ENCODE data around the gene HERC4.
"Not testable (repeated sequence)": the region's sequence is repeated elsewhere in the genome, so short reads cannot be mapped to it uniquely, and the experiment has no call there.

Gene HERC4

DNA sequence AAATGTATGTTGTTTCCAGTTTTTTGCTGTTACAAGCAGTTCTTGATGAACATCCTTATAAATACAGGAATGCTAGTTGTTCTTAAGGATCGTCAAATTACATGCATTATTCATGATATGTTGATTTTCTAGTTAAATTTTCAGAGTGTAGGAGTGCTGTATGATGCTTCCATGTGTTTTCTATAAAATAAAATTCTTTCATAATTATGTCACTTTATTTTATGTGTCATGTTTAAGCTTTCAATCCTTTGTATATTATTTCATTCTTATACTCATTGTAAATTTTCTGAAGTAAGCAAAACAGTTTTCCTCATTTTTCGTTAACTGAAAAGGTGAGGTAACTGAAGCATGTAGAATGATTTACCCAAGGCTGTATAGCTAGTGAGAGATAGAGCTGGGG, 17.4 kb upstream of the HERC4 start:
- no peak for DNase-seq (ENCODE audit: low read depth in 2 of 2)

DNA sequence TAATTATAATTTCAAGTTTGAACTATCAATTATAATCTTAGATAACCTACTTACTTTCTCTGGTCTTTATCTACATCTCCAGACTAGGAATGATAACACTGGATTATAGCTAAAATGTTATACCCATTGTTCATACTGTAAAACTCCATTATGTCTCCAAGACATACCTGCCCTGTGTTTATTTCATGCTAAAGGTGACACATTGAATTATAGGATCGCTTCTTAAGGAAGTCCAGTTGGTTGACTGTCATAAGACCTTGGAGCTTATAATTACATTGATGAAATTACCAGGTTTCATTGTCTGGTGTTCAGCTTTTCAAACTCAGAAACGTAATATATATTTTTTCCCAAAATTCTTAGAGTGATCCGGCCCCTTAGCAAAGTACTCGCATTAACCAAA, 15.5 kb upstream of the HERC4 start:
- no peak for DNase-seq (ENCODE audit: low read depth in 2 of 2)

DNA sequence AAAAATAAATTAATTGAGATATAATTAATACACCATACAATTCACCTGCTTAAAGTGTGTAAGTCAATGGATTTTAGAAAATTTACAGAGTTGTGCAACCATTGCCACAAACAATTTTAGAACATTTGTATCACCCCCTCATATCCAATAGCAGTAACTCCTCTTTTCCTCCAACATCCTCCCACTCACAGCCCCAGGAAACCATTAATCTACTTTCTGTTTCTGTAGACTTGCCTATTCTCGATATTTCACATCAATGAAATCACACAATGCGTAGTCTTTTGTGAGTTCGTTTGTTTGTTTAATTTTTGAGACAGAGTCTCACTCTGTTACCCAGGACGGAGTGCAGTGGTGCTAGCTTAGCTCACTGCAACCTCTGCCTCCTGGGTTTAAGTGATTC, 13.7 kb upstream of the HERC4 start:
- no peak for DNase-seq (ENCODE audit: low read depth in 2 of 2)

DNA sequence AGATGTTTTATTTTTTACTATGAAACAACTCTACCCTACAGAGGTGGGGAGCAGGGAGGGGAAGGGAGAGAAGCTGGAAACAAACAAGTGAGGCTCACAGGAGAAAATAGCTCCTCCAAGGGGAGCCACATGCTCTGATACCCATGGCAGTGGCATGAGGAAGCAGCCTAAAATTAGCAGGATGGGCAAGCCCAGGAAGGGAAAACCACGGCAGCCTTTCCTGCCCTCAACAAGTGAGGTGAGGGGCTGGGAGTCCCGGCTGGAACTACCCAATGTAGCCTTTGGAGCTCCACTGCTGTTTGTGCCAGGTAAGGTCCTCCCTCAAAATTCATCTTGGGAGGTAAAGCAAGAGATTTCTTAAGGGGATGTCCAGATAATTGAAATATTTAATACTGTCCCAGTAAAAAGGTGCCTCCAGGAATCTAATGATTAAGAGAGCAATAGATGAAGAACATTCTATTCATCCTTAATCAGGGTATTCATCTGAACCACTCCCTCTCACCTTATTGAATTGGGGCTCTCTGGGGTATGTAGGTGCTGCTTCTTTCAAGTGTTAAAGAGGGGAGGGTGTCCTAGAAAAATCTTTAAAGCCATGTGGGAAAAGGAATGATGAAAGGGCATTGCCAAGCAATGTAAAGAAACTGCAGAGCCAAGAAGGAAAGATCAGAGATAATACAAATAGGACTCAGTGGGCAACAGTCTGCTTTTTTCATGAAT, 12.8 kb upstream of the HERC4 start:
- DNase-seq (ENCODE audit: low read depth in 2 of 2) = no peak

DNA sequence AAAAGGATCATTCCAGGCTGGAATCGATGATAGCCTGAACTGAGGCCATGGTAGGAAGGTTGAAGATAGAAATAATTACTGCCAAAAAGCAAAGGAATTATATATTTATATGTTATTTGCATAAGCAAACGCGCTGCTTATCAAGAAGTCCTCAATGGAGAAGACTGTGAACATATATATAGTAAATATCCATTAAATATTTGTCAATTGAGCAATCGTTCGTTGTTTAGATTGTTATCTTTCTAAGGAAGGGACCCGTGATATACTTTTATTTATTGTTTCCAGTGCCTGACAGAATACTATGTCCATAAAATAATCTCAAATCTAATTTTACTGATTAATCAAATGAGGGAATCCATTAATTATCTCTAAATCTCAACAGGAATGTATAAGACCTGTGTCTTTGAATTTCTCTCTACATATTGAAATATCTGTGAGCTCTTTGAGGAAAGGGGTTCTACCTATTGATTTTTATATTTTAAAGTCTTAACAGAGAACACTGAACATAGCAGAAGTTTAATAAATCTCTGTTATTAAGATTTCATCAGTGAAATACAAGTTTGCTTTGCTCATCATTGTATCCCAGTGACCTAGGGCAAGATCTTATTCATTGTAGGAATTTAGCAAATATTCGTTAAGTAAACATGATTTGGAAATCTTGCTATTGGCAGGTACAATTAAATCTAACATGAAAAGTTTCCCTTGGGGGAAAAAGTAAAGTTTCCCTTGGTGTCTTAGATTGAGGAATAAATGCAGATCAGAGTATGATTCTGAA, 12.0 kb upstream of the HERC4 start:
- DNase-seq (ENCODE audit: low read depth in 2 of 2) = no peak

DNA sequence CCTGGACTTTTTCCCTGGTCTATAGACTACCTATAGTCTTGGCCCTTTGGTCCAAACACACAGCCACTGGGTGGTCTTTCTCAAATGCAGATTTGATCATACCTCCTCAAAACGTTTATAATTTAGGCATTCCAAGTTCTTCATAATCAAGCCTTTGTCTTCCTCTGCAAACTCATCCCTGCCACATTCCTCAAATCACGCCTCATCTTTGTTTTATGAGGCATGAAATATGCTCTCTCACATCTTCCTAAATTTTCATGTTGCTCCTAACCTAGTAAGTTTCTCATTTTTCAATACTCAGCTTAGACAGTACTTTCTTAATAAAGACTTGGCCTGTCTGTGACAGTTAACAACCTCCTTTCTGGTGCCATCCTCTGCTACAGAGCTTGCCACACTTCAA, 10.9 kb upstream of the HERC4 start:
- no peak for DNase-seq (ENCODE audit: low read depth in 2 of 2)

DNA sequence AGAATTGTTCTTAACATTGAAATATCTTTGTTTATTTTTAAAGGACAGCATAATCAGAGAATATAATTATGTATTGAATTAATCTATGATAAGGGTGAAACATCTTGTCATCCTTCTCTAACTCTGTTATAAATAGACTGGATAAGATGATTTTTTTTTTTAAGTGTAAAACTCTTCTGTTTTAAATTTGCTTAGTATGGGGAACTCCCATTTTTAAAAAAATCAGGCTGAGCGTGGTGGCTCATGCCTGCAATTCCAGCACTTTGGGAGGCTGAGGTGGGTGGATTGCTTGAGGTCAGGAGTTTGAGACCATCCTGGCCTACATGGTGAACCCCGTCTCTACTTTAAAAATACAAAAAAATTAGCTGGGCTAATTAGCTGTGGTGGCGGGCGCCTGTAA, 9.4 kb upstream of the HERC4 start:
- no peak for DNase-seq (ENCODE audit: low read depth in 2 of 2)

DNA sequence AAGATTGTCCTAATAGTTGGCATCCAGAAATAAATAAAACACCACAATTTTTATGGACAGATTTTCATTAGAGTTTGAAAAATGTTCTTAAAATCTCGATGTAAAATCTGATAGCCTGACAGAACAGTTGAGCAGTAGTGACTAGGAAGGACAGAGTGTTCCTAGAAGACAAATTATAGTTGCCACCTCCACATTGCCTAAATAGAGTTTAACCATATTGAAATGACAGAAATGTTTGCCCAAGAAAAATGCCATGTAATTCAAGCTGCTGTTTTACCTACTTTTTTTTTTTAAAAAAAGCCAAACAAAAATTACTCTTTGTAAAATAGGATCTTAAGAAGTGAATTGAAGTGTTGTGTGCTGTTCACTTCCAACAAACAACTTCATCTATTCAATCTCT, 8.9 kb upstream of the HERC4 start:
- DNase-seq (ENCODE audit: low read depth in 2 of 2) = no peak

DNA sequence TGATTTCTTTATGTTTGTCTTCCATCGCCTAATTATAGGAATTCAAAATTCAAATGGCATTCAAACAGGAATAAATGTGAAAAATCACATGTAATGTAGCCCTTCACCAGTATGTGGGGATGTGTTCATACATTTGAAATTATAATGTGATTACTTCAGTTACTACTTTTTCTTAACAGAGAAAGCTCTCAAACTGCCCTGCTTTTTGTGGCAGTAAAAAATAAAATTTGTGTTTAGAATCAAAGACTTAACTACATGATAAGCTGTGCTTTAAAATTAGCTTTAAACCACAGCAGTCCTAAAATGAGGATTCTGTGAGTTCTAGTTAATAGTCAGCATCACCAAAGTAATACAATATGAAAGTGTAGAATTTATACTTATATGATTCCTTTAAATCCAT, 7.8 kb upstream of the HERC4 start:
- no peak for DNase-seq (ENCODE audit: low read depth in 2 of 2)

DNA sequence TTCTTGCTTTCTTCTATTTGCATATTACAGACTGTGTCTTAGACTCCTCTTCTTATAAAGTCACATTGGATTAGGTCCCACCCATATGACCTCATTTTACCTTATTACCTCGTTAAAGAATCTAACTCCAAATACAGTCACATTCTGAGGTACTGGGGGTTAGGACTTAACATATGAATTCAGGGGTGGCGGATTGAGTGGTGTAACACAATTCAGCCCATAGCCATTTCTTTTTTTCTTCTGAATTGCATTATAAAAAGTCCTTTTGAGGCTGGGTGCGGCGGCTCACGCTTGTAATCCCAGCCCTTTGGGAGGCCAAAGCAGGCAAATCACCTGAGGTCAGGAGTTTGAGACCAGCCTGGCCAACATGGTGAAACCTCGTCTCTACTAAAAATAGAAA, 6.8 kb upstream of the HERC4 start:
- no peak for DNase-seq (ENCODE audit: low read depth in 2 of 2)

DNA sequence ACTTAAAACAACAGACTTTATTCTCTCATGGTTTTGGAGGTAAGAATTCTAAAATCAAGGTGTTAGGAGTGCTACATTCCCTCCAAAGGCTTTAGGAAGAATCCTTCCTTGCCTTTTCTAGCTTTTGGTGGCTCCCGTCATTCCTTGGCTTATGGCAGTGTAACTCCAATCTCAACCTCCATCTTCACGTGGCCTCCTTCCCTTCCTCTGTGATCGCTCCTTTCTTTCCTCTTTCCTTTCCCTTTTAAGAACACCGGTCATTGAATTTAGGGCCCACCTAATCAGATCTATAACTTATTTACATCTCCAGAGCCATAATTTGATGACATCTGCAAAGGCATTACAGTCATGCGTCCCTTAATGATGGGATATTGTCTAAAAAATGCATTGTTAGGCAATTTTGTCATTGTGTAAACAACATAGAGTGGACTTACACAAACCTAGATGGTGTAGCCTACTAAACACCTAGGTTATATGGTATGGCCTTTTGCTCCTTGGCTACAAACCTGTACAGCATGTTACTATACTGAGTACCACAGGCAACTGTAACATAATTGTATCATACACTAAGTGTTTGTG, 5.9 kb upstream of the HERC4 start:
- no peak for DNase-seq (ENCODE audit: low read depth in 2 of 2)

DNA sequence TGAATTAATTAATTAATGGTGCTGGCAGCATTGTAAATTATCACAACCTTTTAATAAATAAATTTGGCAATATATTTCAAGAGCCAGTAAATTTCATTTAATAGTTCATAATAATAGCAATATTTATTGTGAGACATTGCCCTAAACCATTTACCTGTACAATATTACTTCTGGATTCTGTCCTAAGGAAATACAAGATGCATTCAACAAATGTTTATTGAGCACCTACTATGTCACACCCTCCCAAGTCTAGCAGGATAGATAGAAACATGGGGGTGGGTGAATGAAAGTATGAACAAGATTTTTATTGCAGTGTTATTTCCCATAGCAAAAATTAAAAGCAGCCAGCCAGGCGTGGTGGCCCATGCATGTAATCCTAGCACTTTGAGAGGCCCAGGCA, 4.4 kb upstream of the HERC4 start:
- no peak for DNase-seq (ENCODE audit: low read depth in 2 of 2)

DNA sequence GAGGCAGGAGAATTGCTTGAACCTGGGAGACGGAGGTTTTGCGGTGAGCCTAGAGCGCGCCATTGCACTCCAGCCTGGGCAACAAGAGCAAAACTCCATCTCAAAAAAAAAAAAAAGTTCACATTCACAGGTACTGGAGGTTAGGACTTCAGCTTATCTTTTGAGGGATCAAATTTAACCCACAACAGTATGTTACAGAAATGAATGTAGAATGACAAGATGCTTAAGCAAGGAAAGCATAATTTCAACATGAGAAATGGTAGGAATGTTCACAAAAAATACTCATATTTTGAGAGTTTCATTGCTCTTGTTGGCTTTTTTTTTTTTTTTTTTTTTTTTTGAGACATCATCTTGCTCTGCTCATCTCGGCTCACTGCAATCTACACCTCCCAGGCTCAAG, 1.9 kb upstream of the HERC4 start:
- no peak for DNase-seq (ENCODE audit: low read depth in 2 of 2)

DNA sequence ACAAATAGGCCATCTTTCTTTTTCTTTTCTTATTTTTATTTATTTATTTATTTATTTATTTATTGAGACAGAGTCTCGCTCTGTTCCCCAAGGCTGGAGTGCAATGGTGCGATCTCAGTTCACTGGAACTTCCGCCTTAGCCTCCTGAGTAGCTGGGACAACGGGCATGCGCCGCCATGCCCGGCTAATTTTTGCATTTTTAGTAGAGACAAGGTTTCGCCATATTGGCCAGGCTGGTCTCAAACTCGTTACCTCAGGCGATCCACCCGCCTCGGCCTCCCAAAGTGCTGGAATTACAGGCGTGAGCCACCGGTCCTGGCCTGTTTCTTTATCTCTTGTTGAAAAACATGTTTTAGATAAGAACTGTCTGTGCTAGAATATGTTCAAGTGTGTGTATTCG, 998 bp upstream of the HERC4 start:
- not testable (repeated sequence) for DNase-seq (ENCODE audit: low read depth in 2 of 2)

DNA sequence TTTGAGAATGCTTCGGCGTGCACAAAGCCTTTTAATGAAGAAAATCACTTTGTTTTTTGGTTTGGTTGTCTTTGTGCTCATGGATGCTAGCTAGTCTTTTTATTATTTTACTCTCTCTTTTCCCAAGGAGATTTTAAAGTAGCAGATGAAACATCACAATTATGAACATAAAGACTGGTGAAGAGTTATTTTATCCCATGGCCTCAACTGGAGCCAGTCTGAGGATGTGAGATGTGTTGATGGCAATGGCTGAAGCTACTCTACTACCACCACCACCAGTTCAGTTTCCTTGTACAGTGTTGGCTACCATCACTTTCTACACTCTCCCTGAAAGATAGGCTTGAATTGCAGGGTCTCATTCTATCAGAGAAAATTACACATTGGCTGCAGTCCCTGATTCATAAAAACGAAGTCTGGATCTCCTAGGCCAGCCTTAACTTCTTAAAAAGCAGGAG, 494 bp upstream of the HERC4 start:
- DNase-seq (ENCODE audit: low read depth in 2 of 2) = no peak

DNA sequence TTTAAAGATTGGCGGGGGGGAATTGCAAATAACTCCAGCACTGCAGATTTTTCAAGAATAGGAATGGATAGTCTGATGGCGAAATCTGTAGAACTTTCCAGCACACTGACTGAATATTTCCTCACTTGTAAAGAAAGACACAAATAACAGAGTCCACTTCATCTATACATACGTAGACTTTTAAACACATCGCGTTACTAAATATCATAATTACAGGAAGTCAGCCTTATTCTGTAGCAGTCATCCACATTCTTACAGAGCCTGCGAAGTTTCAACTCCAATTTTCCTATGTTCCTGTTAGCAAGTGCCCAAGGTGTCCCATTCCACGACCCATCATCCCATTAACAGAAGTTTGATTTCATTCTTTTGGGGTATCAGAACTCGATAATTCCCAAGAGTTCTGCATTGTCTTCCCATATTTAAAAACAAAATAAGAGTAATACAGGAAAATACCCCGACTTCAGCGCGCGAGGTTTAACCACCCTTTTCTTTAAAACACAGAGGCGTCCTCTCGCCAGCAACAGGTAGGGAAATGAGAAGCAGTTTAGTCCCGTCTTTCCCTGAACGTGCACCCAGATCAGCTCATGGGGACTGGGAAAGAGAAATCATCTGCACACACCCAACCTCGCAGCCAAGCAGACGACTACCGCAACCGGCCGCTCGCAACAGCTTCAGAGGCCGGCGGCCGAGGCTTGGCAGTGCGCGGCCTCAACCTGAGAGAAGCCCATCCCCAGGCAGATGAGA, 880 bp downstream of the HERC4 start:
- DNase-seq (ENCODE audit: low read depth in 2 of 2) = no peak

DNA sequence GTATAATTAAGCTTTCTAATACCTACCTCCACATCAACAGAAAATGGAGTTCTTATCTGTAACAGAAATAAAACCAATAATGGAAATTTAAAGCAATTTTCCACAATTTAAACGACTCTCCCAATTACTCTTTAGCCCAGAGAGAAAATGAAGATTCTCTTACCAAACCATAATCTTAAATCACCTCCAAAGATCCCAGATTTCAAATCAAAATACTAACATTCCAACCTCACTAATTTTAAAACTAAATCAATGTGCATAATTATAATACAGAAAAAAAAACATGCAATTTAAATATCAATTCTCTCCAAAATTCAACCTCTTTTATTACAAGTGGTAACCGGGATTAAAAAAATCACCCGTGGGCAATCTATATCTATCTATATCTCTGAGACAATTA, 1.5 kb downstream of the HERC4 start:
- no peak for DNase-seq (ENCODE audit: low read depth in 2 of 2)

DNA sequence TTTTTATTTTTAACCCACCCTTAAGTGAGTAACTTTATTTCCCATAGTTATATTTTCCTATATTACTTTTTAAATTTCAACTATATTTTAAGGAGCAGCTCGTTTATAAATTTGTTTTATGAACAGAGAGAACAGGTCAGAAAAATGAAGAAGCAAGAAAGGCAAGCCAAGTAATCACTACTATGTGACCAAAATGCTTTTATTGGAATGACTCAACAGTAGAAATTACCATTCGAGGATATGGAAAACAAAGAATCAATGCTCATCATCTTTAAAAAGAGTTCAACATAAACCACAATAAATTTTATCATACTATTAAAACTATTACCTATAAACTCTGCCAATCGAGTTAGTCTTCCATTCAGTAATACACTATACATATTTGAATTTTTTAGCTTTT, 7.6 kb downstream of the HERC4 start:
- DNase-seq (ENCODE audit: low read depth in 2 of 2) = no peak

DNA sequence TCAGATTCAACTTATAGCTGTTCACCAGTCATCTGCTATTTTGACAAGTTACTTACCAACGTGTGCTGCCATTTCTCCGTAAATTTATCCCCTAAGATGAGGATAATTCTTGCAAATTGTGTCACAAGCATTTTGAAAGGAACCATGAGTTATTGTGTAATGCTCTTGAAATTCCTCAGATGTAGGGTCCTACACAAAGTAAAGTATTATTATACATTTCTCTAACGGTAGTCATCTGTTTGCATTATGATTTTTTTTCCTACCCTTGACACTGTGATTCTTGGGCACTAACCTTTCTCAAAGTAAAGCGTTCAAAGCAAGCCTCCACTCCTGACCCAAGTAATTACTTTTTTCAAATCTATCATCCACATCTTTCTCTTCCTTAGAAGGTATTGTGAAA, 8.1 kb downstream of the HERC4 start:
- DNase-seq (ENCODE audit: low read depth in 2 of 2) = no peak

DNA sequence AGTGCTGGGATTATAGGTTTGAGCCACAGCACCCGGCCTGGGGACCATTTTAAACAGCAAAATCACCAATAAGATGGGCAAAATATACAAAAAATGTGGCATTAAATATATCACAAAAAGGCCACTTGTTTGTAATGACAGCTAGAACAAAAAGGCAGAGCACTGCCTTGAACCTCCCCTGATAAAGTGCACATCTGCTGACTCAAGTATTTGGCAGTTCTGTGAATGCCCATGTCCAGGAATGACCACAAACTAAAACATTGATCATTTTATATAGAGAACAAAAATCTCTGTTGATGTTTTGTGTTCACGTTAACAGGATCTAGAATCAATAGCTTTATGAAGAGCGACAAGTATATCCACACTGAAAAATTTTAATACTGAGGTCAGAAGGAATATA, 21.5 kb downstream of the HERC4 start:
- no peak for DNase-seq (ENCODE audit: low read depth in 2 of 2)

DNA sequence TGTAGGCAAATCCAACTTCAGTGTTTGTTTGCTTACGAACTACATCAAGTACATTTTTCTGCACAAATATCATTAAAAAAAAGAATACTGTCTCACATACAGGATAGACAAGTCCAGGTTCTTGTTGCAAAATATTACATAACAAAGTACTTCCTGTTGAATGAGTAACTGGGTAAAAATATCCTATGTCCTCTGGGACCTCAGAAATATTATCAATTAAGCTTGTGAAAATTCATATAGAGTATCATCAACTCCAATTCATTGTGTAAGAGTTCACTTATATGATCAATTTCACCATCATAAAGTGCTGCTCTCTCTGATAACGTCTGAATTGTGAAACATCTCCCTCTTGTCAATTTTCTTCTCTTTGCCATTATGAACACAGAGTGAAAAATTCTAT, 22.6 kb downstream of the HERC4 start:
- DNase-seq (ENCODE audit: low read depth in 2 of 2) = no peak

DNA sequence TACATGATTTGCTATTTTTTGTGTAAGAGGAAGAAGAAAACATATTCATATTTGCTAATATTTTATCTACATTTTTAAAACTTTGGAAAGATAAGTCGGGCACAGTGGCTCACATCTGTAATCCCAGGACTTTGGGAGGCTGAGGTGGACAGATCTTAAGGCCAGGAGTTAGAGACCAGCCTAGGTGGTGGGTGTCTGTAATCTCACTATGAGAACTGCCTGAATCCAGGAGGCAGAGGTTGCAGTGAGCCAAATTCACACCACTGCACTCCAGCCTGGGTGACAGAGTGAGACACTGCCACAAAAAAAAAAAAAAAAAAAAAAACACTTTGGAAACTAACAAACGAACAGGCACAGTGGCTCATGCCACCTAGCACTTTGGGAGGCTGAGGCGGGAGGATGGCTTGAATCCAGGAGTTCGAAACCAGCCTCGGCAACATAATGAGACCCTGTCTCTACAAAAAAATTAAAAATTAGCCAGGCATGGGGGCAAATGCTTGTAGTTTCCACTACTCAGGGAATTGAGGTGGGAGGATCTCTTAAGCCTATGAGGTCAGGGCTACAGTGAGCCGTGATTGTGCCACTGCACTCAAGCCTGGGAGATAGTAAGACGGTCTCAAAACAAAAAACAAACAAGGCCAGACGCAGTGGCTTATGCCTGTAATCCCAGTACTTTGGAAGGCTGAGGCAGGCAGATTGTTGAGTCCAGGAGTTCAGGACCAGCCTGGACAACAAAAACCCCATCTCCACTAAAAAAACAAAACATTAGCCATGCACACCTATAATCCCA, 25.6 kb downstream of the HERC4 start:
- no peak for DNase-seq (ENCODE audit: low read depth in 2 of 2)
